CD4-positive, alpha-beta T cell treated with Interleukin-21 for 1 hour (primary cell): ENCODE measurements around the gene RPS6KA5.
A peak's percentile ranks its signal among the peaks of the same experiment; 100 is the strongest.
"Not testable (repeated sequence)": the region's sequence is repeated elsewhere in the genome, so short reads cannot be mapped to it uniquely, and the experiment has no call there.

ENCODE experiments used
- DNase-seq: peaks from one replicate; pipeline ENCODE4 v3.0.0-alpha.2; 2020

The RPS6KA5 gene

GRCh38 chr14:90827919-90828610 is 232.4 kb downstream of the RPS6KA5 start:
- peak; percentile 93 for DNase-seq

GRCh38 chr14:90823542-90823941 is 236.9 kb downstream of the RPS6KA5 start:
- DNase-seq, result not testable (repeated sequence)

- peak; percentile 68 for DNase-seq
Observed at GRCh38 chr14:90820958-90821357, 239.5 kb downstream of the RPS6KA5 start.

GRCh38 chr14:90819734-90820393 is 240.6 kb downstream of the RPS6KA5 start:
- DNase-seq, result no peak

GRCh38 chr14:90818715-90819114 is 241.7 kb downstream of the RPS6KA5 start:
- no peak for DNase-seq

GRCh38 chr14:90816681-90817436 is 243.6 kb downstream of the RPS6KA5 start:
- DNase-seq, result no peak

GRCh38 chr14:90815822-90816662 is 244.4 kb downstream of the RPS6KA5 start, which contains the start of gene TTC7B:
TTC7B (minus strand) TSS chr14:90816430; CDS start chr14:90816295, 135 bp downstream.
- DNase-seq, result peak; percentile 28

- no peak for DNase-seq
Observed at GRCh38 chr14:90815572-90815821, 244.9 kb downstream of the RPS6KA5 start.

GRCh38 chr14:90814806-90815571 is 245.5 kb downstream of the RPS6KA5 start:
- DNase-seq, result no peak

GRCh38 chr14:90813442-90813841 is 247.0 kb downstream of the RPS6KA5 start:
- no peak for DNase-seq

GRCh38 chr14:90812109-90812508 is 248.3 kb downstream of the RPS6KA5 start:
- no peak for DNase-seq

GRCh38 chr14:90811641-90812040 is 248.8 kb downstream of the RPS6KA5 start:
- no peak for DNase-seq

- DNase-seq, result no peak
Observed at GRCh38 chr14:90810806-90811205, 249.6 kb downstream of the RPS6KA5 start.

GRCh38 chr14:90809530-90810312 is 250.7 kb downstream of the RPS6KA5 start:
- no peak for DNase-seq

GRCh38 chr14:90808759-90809529 is 251.5 kb downstream of the RPS6KA5 start:
- no peak for DNase-seq

GRCh38 chr14:90807060-90807459 is 253.4 kb downstream of the RPS6KA5 start:
- no peak for DNase-seq

GRCh38 chr14:90805662-90806540 is 254.5 kb downstream of the RPS6KA5 start:
- DNase-seq, result no peak

- no peak for DNase-seq
Observed at GRCh38 chr14:90805084-90805391, 255.4 kb downstream of the RPS6KA5 start.

GRCh38 chr14:90804292-90805083 is 256.0 kb downstream of the RPS6KA5 start:
- no peak for DNase-seq
